Adrenal gland (tissue), 5 donors: ENCODE results near the gene SCN2A.

Source experiments
- POLR2A ChIP-seq, 2 donors: fragments of 450-650 bp; IDR thresholded peaks; one replicate each; pipeline ENCODE4 v1.6.1; 2017; ENCODE audit warnings: antibody characterized with exemption in 2 of 2, mild to moderate bottlenecking in 2 of 2, moderate library complexity in 1 of 2
- TF ChIP-seq, protein P1 (sequence below), 6 experiments: fragments of 450-650 bp in 4 of 6; fragments of 200-600 bp in 2 of 6; sonication (generic) in 1 of 6; IDR thresholded peaks; 1 replicate in 5 of 6; 2 replicates in 1 of 6; pipeline versions ENCODE4 v1.5.1 to v1.8.0; 2016 to 2021; ENCODE audit warnings: antibody characterized with exemption in 6 of 6, mild to moderate bottlenecking in 2 of 6, moderate library complexity in 1 of 6
- donor health status: DM: no; HTN: no; CAD: no.

DNA sequence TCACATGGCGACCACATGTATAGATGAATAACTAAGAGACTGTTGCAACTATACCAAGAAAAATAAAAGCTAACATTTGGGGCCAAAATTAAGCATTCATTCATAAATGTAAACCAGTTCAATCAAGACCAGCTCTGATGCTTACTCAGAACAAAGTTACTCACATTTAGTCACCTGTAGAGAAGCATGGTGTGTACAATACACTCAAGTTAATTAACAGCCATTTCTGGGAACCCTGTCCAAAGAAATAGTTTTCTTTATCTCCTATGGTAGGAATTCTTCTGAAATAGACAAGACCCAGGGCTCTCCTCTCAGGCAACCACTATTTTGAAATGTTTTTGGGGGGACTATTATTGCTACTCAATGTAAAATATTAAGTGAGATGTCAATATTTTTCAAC lies 37.0 kb upstream of the SCN2A start:
- TF ChIP-seq, protein P1, sequence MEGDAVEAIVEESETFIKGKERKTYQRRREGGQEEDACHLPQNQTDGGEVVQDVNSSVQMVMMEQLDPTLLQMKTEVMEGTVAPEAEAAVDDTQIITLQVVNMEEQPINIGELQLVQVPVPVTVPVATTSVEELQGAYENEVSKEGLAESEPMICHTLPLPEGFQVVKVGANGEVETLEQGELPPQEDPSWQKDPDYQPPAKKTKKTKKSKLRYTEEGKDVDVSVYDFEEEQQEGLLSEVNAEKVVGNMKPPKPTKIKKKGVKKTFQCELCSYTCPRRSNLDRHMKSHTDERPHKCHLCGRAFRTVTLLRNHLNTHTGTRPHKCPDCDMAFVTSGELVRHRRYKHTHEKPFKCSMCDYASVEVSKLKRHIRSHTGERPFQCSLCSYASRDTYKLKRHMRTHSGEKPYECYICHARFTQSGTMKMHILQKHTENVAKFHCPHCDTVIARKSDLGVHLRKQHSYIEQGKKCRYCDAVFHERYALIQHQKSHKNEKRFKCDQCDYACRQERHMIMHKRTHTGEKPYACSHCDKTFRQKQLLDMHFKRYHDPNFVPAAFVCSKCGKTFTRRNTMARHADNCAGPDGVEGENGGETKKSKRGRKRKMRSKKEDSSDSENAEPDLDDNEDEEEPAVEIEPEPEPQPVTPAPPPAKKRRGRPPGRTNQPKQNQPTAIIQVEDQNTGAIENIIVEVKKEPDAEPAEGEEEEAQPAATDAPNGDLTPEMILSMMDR (IDR thresholded peaks at IDR 0.05) = no peak
- no peak for TF ChIP-seq POLR2A (IDR thresholded peaks at IDR 0.05)
